Hematopoietic multipotent progenitor cell treated with erythropoietin and hydrocortisone succinate and interleukin-3 and kit ligand, for 6 days (in vitro differentiated cells): Measurements from ENCODE around the gene ZNF775.

Source experiments
- DNase-seq: peaks from one replicate; pipeline ENCODE4 v3.0.0-alpha.2; 2015

Gene ZNF775

GRCh38 chr7:150415161-150416153 lies 36.3 kb downstream of the ZNF775 start:
- DNase-seq, result no peak

GRCh38 chr7:150417239-150417638 lies 38.1 kb downstream of the ZNF775 start:
- DNase-seq, result no peak

- DNase-seq, result no peak
Observed at GRCh38 chr7:150417863-150418262, 38.7 kb downstream of the ZNF775 start.

DNA sequence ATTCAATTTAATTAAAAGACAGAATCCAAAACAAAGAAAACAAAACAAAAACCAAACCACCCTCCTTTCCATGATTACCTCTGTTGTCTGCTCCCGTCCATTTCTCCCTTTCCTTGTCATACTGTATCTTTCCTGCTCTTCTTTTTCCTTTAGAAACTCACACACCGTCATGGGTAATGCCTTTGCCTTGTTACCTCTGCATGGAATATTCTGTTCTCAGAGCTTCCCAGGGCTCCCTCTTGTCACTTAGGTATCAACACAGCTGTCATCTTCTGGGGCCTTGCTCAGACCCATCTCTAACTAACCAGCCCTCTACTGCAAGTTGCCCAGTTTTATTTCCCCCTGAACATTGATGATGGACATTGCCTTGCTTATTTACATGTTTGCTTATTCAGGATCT lies 41.1 kb downstream of the ZNF775 start:
- DNase-seq, result no peak

DNA sequence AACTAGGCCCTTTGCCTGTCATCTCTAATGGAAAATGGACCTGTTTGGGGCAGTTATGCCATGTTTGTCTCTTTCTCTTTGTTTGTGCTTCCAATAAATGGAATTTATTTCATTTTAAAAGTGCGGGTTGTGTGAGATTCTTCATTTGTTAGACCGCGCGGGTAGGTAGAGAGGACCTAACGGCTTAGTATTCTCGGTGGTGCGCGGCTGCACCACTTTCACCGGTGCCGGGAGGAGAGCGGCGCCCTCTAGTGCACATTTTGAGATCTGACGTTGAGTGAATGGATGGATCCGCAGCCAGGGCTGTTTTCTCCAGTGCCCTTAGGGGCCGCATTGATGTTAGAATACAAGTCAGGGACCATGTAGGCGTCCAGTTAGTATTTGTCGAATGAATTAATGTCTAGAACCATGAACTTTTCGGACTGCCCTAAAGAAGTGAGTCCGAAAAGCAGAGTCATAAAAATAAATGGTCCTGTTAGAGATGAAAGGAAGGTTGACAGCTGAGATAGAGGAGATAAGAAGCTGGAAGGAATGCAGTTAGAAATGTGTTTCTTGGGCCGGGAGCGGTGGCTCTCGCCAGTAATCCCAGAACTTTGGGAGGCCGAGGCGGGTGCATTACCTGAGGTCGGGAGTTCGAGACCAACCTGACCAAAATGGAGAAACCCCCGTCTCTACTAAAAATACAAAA lies 42.0 kb downstream of the ZNF775 start:
- DNase-seq, result peak; percentile 91

DNA sequence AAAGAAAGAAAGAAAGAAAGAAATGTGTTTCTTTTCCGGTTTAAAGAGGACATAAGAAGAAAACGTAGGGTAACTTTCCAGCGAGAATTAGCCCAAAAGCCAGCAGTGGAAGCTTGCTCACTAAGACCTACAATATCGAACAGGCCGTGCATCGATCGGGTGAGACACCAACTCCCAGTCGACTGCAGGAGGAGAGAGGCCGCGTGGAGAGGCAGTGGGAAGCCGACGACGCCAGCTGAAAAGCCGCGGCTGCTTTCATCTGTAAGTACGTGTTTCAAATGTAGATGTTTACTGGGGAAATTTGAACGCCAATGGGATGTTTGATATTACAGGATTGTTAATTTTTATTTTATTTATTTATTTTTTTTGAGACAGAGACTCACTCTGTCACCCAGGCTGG lies 42.7 kb downstream of the ZNF775 start:
- no peak for DNase-seq

DNA sequence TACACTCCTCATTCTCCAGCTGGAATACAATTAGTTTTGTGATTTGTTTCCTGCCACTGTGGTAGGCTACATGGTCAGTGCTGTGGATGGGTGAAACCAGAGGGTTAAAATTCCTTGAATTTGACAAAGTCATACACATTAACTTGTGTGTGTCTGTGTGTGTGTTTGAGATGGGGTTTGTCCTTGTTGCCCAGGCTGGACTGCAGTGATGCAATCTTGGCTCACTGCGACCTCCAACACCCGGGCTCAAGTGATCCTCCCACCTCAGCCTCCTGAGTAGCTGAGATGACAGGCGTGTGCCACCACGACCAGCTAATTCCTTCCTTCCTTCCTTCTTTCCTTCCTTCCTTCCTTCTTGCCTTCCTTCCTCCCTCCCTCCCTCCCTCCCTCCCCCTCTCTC lies 46.5 kb downstream of the ZNF775 start:
- no peak for DNase-seq

DNA sequence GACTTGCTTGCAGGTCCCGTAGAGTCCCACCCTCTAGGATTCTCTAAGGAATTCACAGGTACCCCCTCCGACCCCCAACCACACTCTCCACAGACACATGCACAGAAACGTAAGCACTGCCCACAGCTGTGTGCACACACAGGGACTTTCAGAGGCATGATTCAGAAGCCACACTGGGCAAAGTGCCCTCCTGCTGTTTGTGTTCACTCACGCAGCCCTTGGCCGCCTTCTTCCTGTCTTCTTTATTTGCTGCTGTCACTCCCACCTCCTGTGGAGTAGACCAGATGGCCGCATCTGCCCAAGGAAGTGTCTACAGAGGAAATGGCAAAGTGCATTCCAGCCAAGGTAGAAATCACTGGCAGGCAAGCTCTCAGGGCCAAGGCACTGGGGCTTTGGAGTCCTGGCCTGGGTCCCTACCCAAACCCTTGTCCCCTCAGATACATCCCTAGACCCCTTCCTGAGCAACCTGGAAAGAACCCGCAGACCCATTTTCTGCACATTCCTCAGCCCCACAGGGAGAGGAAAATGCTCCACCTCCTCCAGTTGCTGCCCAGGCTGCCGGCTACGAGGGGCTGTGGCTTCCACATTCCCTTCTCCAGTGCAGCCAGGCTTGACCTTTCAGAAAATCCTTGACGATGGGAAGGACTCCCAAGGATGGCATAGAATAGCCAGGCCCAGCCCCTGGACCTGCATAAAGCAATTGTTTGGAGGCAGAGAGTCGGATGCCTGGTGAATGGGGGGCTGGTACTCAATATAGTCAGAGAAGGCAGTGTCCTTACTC lies 49.7 kb downstream of the ZNF775 start:
- peak; percentile 48 for DNase-seq

GRCh38 chr7:150429699-150430098 lies 50.6 kb downstream of the ZNF775 start:
- no peak for DNase-seq

DNA sequence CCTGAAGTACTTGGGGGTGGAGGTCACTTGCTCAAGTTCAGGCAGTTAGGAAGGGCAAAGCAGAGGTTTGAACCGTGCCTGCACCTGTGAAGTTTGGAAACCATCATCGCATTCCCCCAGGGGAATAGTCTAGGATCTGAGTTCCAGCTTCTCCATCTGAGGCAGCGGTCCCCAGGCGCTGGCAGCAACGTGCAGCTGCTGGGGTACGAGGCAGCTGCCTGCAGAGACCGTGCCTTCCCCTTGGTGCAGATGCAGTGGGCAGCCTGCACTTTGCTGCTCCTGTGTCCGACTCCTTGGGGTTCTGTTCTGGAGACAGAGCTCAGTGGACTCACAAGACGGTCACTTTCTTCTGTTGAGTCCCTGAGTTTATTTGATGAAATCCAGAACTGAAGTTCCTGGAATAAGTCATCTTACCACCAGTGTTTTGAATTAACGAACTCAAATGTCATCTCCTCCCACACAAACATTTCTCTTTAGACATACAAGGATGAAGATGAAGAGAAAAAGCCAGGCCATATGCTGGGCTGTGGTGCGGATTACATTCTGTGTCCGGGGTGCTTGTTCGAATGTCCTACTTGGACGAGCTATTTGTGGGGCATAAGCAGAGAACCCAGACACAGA lies 51.4 kb downstream of the ZNF775 start:
- no peak for DNase-seq

GRCh38 chr7:150431839-150432658 lies 52.9 kb downstream of the ZNF775 start:
- DNase-seq, result no peak

DNA sequence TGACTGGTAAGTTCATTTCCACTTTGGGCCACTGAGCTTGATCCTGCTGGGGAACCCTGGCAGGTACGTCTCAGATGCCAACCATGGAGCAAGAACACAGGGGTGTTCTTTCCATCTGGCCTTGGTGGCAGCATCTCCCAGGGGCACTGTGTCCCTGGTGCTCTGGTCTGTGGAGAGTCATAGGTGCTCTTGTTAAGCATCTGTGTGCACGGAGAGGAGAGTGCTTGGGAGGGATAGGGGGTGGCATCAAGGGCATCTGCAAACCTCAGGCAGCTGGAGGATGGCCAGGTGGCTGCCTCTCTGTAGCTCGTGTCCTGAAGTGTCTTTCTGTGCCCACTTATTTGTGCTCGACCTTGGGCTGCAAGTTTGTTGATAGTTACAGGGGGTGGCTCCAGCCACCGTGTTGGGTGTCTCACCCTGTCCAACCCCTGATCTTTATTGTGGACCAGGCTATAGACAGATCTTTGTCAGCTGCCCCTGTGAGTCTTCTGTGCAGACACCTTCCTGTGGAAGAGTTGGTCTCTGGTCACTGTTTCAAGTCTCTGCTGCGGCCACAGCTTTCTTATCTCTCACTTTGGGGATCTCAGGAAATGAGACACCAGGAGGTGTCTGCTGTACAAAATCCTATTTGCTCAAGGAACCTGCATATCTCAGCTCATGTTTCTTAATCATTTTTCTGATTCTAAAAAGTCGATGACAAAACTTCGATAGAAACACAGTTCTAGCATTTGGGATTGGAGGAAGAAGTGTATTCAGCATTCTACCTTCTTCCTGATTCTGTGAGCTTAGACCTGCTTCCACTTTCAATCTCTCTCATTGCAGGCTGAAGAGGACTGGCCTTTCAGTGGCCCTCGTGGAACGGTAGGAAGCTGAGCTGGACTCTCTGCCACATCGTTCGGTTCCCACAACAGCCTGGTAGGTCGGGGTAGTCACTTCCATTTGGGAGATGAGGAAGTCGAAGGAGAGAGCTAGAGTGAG lies 54.1 kb downstream of the ZNF775 start:
- DNase-seq, result no peak

DNA sequence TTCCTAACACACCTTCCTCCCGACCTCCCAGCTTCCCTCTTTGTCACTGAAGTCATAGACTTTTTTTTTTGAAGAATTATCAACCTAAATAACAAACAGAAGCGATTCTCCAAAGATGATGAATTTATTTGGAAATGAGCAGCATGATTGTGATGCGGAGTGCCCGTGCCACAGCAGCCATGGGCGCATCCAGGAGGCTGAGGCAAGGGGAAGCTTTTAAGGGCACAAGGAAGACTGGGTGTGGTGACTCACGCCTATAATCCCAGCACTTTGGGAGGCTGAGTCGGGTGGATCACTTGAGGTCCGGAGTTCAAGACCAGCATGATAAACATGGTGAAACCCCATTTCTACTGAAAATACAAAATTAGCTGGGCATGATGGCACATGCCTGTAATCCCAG lies 55.1 kb downstream of the ZNF775 start:
- DNase-seq, result no peak

DNA sequence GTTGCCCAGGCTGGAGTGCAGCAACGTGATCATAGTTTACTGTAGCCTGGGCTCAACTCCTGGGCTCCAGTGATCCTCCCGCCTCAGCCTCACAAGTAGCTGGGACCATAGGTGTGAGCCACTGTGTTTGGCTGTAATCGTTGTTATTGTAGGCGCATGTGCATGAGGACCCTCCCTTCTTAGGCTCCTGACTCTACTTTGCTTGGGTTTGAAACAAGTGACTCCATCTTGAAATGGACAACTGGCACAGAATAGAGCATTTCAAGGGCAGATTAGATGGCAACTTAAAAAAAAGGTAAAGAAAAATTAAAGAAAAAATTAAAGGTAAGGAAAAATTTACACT lies 55.9 kb downstream of the ZNF775 start:
- no peak for DNase-seq

GRCh38 chr7:150435390-150436073 lies 56.4 kb downstream of the ZNF775 start:
- peak; percentile 42 for DNase-seq

DNA sequence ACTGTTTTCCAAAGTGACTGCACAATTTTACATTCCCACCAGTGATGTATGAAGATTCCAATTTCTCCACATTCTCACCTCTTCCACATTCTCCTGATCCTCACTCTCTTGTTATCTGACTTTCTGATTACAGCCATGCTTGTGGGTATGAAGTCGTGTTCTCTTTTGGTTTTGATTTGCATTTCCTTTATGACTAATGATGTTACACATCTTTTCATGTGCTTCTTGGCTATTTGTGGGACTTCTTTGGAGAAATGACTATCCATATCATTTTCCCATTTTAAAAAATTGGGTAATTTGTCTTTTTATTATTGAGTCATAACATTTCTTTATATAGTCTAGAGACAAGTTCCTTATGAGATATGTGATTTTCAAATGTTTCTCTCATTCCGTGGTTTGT lies 60.8 kb downstream of the ZNF775 start:
- no peak for DNase-seq

DNA sequence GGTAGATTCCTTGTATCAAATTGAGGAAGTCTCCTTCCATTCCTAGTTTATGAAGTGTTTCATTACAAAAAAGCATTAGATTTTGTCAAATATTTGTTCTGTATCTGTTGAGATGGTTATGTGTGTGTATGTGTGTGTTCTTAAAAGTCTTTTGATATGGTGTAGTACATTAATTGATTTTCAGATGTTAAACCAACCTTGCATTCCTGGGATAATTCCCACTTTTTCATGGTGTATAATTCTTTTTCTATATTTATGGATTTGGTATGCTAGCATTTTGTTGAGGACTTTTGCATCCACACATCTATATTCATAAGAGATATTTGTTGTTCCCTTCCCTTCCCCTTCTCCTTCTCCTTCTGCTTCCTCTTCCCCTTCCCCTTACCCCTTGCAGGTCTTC lies 62.4 kb downstream of the ZNF775 start:
- no peak for DNase-seq

GRCh38 chr7:150442811-150443210 lies 63.7 kb downstream of the ZNF775 start:
- DNase-seq, result no peak

GRCh38 chr7:150443793-150444540 lies 64.8 kb downstream of the ZNF775 start:
- no peak for DNase-seq
